HCEC 1CT (cell line): ENCODE results near the gene PREX1.

Experiments used
- DNase-seq: peaks from one replicate; pipeline ENCODE4 v3.0.0-alpha.2; 2017

The PREX1 gene

GRCh38 chr20:48711696-48712464, 115.9 kb downstream of the PREX1 start:
- DNase-seq, result no peak

DNA sequence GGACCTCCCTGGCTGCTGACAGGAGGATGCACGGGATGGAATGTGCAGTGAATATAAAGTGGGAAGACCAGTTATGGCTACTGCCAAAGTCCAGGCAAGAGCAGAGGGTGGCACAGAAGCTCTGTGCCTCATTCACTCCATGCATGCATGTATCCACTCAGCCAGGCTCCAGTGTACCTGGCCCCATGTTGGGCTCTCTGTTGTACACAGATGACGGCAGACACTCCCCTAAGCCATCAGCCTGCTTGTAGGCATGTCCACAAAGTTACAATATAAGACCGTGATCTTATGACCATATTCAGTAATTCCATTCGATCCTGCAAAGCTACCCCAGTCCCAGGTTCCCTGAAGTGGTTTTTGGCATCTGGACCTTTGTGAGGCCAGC, 116.8 kb downstream of the PREX1 start:
- DNase-seq, result no peak

- DNase-seq, result no peak
Observed at GRCh38 chr20:48710341-48711043, 117.3 kb downstream of the PREX1 start.

DNA sequence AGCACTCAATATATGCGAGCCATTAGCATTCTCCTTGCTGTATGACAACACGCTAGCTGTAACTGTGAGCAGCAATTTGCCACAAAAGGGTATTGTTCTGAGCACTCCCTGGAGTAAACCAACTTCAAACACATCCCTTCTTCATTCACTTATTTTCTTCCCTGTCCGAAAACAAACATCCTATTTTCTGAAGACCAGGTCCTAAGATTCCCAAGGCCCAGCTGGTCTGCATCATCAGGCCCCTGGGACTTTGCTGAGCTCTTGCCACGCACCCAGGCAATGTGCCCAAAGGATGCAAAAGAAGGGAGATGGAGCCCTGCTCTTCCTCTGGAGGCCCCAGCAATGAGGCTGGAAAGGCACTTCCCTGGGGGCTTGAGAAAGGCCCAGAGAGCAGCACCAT, 118.1 kb downstream of the PREX1 start:
- no peak for DNase-seq

DNA sequence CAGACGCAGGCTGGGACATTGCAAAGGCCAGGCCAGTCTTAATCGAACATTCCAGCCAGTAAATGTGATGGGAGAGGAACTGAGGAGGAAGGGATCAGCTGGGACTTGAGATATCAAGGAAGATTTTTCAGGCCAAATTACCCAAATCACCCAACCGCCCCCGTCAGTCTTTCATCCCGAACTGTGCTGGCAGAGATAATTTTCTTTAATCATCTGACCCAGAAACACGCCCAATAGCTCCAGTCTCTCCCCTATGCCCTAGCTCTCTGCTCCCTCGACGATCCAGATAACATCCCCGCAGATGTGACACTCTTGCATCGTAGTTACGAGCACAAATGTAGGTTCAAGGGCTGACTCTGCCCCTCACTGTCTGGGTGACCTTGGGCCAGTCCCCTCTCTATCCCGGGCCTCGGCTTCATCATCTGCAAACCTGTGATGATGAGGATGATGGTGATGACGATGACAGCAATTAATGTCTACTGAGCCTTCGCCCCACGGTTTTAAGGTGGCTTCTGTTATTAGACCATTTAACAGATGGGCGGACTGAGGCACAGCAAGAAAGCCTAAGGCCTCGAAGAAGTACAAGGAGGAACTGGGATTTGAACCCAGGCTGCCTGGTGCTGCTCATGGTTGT, 118.6 kb downstream of the PREX1 start:
- DNase-seq, result no peak

DNA sequence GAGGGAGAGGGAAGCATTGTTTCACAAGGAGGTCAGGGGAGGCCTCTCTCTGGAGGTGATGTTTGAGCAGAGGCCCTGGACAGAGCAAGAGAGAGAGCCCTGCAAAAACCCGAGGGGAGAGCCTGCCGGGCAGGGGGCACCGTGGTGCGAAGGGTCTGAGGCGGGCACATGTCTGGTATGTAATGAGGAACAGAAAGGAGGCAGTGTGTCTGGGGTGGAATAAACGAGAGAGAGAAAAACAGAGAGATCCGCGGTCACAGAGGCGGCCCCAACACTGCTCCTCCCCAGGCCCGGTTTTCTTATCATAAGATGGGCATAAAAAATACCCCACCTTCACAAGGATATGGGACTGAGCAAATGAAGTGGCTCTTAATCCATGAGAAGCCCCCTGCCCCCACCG, 119.2 kb downstream of the PREX1 start:
- DNase-seq, result no peak

GRCh38 chr20:48708116-48708515, 119.7 kb downstream of the PREX1 start:
- no peak for DNase-seq

DNA sequence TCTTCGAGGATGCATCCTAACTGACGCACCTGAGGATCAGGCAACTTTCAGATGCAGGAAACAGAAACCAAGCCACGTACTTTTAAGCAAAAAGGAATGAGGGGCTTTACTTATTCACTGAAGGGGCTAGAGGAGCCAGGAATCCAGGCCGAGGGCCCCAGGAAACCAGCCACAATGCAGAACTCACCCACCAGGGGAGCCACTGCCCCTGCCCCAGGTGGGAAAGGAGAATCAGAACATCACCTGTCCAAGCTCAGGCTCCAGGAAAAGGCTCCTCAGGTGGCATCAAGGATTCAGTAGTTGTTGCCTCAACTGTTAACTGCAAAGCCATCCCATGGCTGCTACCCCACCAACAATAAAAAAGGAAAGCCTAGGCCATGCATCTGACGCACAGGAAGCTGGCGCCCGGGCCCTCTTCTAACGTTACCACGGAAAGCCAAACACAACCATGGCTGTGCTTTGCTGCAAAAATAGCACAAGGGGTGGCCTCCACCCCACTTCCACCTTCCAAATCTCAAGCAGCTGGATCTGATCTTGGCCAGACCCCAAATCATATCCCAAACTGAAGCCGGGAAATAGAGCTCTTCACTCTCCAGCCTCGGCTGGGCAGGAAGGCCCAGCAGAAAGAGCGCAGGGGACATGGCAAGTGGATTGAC, 121.0 kb downstream of the PREX1 start:
- no peak for DNase-seq

DNA sequence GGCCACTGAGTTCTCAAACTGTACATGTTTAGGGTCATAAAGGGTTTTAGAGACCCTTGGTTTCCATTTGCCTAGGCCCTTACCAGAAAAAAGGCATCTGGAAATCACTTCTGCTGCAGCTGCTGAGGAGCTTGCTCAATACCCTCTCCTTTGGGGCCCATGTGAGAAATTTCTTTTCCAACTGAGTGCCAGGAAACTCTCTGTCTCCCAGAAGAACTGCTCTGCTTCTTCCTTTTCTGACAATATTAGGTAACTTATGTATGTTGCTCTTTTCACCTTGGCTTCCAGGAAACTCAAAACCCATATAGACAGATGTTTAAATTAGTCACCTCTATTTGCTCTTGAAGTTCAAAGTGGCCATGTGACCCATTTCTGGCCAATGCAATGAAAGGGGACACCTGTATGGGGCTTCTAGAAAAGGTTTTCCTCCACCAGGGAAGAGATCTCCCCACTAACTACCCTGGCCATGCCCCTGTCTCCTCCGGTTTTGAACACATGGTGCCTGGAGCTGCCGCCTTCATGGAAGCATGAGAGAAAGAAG, 121.6 kb downstream of the PREX1 start:
- no peak for DNase-seq

DNA sequence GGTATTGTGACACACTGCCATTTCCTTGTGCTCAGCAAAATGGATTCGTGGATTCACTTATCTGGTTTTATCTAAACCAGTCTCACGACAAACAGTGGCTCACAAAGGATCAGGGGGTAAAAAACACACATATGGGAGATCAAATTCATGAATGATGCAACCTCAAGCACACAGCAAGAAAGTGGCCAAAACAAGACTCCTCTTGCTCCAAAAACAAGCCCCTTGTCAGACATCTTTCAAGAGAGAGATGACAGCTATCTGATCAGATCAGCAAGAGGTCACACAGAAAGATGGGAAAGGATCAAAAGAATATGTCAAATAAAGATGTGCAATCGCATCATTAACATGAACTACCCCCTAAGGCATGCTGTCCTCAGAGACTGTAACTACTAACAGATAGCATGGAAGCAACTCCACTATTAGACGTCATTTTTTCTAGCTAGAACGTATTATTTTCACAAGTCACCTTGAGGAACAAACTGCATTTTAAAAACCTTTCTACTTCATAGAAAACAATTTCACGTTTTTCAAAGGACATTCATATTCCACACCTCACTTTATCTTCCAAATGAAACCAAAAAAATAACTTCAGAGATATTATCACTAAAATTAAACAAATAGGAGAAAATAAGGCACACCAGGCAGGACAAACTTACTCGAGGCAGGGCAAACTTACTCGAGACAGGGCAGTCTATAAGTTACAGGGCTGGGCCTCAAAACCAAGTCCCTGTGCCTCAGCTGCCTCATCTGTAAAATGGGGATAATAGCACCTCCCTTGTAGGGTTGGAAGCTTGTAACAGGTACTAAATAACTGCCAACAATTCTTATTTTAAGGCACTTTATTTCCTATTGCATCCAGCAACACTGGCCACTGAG, 122.3 kb downstream of the PREX1 start:
- no peak for DNase-seq

- DNase-seq, result no peak
Observed at GRCh38 chr20:48704761-48705160, 123.0 kb downstream of the PREX1 start.

GRCh38 chr20:48703511-48704219, 124.1 kb downstream of the PREX1 start:
- no peak for DNase-seq

GRCh38 chr20:48703107-48703506, 124.7 kb downstream of the PREX1 start:
- no peak for DNase-seq

- no peak for DNase-seq
Observed at GRCh38 chr20:48702455-48702913, 125.3 kb downstream of the PREX1 start.

DNA sequence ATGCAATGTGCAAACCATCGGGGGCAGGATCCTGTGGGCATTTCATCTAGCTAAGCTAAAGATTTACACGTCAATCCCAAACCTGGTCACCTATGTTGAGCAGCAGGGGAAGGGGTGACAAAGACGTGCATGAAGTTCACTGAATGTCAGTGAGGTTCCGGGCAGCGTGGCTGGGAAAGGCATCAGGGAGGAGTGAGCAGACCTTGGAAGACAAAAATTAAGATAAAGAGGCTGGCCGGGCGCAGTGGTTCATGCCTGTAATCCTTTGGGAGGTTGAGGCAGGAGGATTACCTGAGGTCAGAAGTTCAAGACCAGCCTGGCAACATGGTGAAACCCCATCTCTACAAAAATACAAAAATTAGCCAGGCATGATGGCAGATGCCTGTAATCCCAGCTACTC, 126.1 kb downstream of the PREX1 start:
- no peak for DNase-seq

- no peak for DNase-seq
Observed at GRCh38 chr20:48698507-48699267, 129.1 kb downstream of the PREX1 start.

DNA sequence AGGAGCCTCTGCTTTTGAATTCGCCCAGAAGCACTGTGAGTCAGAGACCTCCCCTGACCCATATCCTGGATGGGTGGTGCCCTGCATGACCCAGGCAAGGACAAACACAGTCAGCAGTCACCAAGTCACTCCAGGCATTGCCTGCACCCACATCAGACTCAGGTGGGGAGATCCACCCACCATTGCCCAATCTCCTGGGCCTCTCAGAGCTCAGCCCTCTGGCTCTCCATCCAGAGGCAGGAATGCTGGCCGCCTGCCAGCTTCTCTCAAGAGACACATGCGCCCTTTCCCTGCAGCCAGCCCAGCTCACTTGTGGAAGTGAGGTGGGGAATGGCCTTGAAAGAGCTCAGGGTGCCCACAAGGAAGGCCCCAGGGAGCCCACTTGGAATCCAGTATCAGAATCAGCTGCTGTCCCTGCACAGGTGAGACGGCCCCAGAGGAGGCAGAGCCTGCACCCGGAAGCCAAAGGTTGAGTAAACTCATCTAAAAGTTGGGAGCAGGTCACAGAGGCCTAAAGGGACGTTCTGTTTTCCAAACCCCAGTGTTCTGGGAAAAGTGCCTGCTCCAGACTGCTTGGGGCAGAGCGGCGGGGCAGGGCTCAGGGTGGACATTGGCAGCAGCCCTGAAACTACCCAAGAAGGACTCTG, 129.8 kb downstream of the PREX1 start:
- peak; percentile 62 for DNase-seq

DNA sequence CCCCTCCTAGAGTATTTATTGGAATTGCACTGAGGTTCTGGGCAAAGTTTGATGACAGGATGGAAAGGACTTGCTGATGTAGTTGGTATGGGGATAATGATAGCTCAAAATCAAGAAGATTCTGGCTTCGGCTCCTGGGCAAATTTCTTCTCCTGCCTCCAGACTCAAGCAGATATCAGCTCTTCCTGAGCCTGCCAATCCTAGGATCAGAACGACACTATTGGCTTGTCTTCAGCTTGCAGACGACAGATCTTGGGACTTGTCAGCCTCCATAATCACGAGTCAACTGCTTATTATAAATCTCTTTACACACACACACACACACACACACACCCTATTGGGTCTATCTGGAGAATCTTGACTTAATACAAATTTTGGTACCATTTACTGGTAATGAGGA, 131.1 kb downstream of the PREX1 start:
- no peak for DNase-seq

DNA sequence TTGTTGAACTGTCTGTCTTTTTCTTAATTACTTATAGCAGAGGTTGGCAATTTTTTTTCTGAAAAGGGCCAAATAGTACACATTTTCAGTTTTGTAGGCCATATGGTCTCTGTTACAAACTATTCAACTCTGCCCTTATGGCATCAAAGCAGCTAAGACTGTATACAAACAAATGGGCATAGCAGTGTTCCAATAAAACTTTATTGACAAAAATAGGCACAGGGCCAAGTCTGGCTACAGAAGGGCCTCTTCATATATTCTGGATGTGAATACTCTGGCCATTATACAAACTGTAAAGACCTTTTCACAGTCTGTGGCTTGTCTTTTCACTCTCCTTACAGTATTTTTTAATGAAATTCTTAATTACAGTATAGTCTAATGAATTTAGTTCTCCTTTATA, 132.1 kb downstream of the PREX1 start:
- no peak for DNase-seq

DNA sequence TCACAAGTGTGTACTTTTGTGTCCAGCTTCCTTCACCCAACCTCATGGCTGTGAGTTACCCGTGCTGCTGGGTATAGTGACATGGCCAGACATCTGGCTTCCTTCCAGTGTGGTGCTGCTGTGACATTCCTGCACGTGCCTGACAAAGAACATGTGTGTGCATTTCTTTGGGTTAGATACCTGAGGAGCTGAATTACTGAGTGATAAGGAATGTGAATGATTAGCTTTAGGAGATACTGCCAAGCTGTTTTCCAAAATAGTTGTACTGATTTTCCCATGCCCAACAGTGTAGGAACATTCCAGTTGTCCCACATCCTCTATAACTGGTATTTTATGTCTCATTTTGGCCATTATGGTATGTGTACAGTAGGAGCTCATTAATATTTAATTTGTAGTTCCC, 132.5 kb downstream of the PREX1 start:
- no peak for DNase-seq
